ENCODE measurements around the gene BEST3. TPM values are rescaled to one million over a fixed set of nuclear protein-coding genes. Genes with fewer than 3 reads are reported as not detected.
"Not testable (repeated sequence)": the region's sequence is repeated elsewhere in the genome, so short reads cannot be mapped to it uniquely, and the experiment has no call there.

Gene BEST3
- total RNA-seq, 1 donor from 2014 or later: 2.5 TPM

DNA sequence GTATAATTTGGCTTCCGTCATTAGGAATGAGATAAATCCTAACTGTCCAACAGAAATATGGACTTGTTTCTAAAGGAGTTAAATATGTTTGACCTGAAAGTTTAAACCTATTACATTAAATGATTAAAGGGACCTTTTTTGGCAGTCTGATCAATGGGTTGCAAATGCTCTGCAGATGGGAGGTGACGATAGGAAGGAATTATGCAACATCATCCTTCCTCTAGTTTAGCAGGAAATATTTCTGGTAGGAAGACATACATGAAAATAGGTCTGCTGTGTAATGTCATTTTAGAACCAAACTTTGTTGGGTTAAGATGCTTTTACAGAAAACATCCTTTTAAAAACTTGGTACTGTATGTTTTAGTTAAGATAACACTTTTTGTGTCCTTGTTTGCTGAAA is 91.0 kb downstream of the BEST3 start:
- TF ChIP-seq, protein P1, sequence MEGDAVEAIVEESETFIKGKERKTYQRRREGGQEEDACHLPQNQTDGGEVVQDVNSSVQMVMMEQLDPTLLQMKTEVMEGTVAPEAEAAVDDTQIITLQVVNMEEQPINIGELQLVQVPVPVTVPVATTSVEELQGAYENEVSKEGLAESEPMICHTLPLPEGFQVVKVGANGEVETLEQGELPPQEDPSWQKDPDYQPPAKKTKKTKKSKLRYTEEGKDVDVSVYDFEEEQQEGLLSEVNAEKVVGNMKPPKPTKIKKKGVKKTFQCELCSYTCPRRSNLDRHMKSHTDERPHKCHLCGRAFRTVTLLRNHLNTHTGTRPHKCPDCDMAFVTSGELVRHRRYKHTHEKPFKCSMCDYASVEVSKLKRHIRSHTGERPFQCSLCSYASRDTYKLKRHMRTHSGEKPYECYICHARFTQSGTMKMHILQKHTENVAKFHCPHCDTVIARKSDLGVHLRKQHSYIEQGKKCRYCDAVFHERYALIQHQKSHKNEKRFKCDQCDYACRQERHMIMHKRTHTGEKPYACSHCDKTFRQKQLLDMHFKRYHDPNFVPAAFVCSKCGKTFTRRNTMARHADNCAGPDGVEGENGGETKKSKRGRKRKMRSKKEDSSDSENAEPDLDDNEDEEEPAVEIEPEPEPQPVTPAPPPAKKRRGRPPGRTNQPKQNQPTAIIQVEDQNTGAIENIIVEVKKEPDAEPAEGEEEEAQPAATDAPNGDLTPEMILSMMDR (conservative IDR thresholded peaks at IDR 0.05; ENCODE audit: low read depth, low read length): no peak

DNA sequence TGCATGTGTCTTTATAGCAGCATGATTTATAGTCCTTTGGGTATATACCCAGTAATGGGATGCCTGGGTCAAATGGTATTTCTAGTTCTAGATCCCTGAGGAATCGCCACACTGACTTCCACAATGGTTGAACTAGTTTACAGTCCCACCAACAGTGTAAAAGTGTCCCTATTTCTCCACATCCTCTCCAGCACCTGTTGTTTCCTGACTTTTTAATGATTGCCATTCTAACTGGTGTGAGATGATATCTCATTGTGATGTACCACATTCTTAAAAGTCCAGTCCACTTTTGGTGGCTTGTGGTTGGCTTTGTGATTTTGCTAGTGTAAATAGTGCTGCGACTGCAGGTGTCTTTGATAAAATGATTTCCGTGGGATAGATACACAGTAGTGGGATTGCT is 94.8 kb downstream of the BEST3 start:
- DNase-seq (ENCODE audit: low read depth); H3K4me3 ChIP-seq (ENCODE audit: low read depth, low read length): not testable (repeated sequence)

More for the DNA sequence above, 91.0 kb downstream of the BEST3 start:
- DNase-seq (ENCODE audit: low read depth): no peak
- H3K4me3 ChIP-seq (ENCODE audit: low read depth, low read length): no peak overlapping the region

Other genes with a start within 250 kb of the BEST3 start
- 14.0 and 28.9 TPM in 2 replicates for gene FRS2, start 228.9 kb downstream of the BEST3 start, total RNA-seq
- gene CCT2, start 113.8 kb downstream of the BEST3 start, total RNA-seq: 279 and 426 TPM in 2 replicates
- gene LRRC10, start 88.4 kb downstream of the BEST3 start, total RNA-seq: not detected in 2 replicates
- gene RAB3IP, start 39.6 kb upstream of the BEST3 start, total RNA-seq: 45.4 and 62.6 TPM in 2 replicates
- 0.07 TPM in 1 of 2 replicates, not detected in the other for gene MYRFL, start 125.9 kb upstream of the BEST3 start, total RNA-seq

All from epithelial cell of proximal tubule (primary cell).